VCaP (cell line): Measurements from ENCODE around the gene ZNF483.

Source experiments
- H3K27ac ChIP-seq: fragments of 450-650 bp; 2 replicates; pipeline ENCODE4 v1.5.1; 2017
- TF ChIP-seq, protein P1 (sequence below): fragments of 450-650 bp; conservative IDR thresholded peaks from 2 replicates; pipeline ENCODE4 v1.5.1; 2017; ENCODE audit warnings: mild to moderate bottlenecking, moderate library complexity

Gene ZNF483

DNA sequence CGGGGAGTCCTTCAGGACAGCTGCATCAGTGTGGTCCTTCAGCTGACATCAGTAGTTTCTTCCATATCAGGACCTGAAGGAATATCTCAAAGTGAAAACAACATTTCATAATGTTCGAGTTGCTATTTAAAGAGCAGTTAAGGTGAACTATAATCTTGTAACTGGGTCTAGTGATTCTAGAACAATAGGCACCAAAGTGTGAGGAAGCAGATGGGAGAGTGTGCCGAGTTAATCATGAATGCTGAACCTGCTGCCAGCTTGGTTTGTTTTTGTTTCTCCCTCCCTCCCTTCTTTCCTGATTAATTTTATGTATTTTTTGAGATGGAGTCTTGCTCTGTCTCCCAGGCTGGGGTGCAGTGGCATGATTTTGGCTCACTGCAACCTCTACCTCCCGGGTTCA is 78.1 kb downstream of the ZNF483 start:
- H3K27ac ChIP-seq = peak overlapping the region; percentile 99
- TF ChIP-seq, protein P1, sequence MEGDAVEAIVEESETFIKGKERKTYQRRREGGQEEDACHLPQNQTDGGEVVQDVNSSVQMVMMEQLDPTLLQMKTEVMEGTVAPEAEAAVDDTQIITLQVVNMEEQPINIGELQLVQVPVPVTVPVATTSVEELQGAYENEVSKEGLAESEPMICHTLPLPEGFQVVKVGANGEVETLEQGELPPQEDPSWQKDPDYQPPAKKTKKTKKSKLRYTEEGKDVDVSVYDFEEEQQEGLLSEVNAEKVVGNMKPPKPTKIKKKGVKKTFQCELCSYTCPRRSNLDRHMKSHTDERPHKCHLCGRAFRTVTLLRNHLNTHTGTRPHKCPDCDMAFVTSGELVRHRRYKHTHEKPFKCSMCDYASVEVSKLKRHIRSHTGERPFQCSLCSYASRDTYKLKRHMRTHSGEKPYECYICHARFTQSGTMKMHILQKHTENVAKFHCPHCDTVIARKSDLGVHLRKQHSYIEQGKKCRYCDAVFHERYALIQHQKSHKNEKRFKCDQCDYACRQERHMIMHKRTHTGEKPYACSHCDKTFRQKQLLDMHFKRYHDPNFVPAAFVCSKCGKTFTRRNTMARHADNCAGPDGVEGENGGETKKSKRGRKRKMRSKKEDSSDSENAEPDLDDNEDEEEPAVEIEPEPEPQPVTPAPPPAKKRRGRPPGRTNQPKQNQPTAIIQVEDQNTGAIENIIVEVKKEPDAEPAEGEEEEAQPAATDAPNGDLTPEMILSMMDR = no peak

DNA sequence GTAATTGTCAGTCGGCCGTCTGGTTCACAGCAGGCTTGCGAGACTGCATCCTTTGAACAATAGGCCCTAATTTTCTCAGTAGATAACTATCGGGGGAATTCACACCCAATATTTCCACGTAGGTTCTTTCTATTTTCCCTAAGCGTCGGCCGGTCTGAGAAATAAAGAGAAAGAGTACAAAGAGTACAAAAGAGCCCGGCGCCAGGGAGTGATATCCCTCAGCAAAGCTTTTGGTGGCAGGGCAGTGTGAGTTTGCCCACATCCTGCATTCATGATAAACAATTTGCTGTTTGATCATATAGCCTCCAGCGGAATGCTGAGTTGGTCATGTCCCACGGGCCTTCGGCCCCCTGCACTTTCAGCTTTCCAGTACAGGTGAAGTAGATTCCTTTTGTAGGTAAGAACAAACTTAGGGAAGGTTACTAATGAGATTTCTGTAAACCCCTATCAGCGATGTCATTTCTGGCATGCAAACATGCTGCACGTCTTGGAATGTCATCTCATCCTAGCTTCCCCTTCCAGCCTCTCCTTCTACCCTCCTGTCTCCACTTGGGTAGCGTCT is 79.2 kb downstream of the ZNF483 start:
- TF ChIP-seq, protein P1 = no peak
- H3K27ac ChIP-seq = peak overlapping the region; percentile 99

DNA sequence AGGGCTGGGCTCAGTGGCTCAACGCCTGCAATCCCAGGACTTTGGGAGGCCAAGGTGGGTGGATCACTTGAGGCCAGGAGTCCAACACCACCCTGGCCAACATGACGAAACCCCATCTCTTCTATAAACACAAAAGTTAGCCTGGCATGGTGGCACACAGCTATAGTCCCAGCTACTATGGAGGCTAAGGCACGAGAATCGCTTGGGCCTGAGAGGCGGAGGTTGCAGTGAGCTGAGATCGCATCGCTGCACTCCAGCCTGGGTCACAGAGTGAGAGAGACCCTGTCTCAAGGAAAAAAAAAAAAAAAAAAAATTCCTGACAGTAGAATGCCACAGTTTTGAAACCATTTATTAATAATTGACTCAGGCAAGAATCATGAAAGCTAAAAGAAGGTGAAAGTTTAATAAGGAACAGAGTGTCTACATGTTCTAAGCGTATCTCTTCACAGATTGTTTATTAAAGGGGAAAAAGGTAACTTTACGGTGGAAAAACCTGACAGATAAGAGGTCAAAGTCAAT is 80.1 kb downstream of the ZNF483 start:
- H3K27ac ChIP-seq = peak overlapping the region; percentile 99
- TF ChIP-seq, protein P1 = no peak

DNA sequence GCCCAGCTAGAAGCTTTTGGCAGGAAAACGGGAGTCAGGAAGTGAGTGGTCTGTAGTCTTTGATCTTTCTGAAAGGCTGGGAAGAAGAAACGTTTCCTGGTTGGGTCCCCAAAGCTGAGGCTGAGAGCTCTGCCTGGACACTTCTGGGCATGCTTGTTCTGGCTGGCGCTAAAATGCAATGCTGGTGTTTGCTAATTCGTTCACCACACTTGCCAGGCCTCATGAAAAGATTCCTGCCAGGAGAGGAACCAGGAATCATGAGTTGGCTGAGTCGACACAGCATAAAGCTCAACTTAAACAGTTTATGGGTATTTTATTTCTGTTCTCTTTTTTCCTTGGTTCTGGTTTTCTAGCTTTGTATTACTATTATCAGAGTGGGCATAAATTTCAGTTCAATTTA is 85.2 kb downstream of the ZNF483 start:
- peak overlapping the region; percentile 73 for H3K27ac ChIP-seq
- TF ChIP-seq, protein P1 = no peak

DNA sequence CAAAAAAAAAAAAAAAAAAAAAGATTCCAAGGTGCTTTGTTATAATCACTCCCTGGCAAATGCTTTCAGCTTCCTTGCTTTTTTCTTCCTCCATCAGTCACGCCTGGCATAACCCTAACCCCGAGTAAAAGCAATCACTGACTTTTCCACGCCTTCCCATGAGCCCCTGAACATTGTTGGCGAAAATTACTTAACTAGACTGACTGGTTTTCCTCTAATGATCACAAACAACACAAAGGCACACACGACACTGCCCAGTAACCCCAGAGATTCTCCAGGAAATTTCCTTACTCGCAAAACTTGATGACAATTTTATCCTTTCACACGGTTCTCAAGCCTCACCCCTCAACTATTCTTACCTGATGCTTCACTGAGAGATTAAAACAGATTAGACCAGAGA is 85.9 kb downstream of the ZNF483 start:
- TF ChIP-seq, protein P1 = no peak
- H3K27ac ChIP-seq = peak overlapping the region; percentile 73

DNA sequence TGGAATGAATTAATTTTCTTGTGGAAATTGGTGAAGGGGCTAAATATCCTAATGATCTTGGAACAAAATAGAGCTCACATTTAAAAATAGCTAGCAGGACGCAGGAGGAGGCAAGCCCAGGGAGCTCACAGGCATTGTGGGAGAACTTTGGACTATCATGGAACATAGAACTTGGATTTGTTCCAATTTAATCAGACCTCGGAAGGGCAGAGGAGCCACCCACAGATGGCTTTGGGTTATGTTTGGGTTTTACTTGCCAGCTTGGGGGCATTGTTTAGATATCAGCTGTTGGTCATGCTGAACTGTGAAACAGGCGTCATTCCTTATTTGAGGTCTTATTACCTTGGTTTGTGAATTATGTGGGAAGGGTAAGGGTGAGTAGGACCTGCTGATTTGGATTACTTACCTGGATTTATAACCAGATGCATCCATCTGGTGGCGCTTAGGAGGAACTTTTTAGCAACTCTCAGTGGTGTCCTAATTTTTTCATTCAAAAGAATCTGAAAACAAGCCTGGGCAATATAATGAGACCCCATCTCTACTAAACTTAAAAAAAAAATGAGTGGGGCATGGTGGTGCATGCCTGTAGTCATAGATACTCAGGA is 88.6 kb downstream of the ZNF483 start:
- H3K27ac ChIP-seq = peak overlapping the region; percentile 73; the same call in 1 of the 2 replicates
- TF ChIP-seq, protein P1 = no peak; the same call in 1 of the 2 replicates

DNA sequence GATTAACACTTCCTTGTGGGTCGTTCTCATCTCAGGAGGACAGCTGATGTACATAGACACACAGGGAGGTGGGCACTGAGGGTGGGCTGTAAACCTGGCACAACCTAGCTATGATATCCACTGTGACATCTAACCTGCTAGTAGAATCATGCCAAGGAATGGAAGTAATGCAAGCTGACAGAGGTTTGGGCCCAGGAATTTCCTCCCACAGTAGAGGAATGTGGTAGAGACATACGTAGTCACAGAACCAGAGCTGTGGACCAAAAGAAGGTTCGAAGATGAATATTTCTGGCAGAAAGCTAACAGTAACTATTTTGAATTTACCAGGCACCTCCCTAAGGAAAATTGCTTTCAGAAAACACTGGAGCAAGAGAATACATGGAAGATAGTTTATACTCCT is 90.9 kb downstream of the ZNF483 start:
- H3K27ac ChIP-seq = peak overlapping the region; percentile 84
- TF ChIP-seq, protein P1 = no peak

DNA sequence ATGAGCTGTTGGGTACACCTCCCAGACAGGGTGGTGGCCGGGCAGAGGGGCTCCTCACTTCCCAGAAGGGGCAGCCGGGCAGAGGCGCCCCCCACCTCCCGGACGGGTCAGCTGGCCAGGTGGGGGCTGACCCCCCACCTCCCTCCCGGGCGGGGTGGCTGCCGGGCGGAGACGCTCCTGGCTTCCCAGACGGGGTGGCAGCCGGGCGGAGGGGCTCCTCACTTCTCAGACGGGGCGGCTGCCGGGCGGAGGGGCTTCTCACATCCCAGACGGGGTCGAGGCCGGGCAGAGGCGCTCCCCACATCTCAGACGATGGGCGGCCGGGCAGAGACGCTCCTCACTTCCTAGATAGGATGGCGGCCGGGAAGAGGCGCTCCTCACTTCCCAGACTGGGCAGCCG is 92.4 kb downstream of the ZNF483 start:
- peak overlapping the region; percentile 84 for H3K27ac ChIP-seq
